ENCODE data around the gene CDYL. TPM values are rescaled to one million over a fixed set of nuclear protein-coding genes. Genes with fewer than 3 reads are reported as not detected.

CDYL gene
- total and polyA plus RNA-seq, 7 donors: 10.0 to 30.0 (median 19.9) TPM

DNA sequence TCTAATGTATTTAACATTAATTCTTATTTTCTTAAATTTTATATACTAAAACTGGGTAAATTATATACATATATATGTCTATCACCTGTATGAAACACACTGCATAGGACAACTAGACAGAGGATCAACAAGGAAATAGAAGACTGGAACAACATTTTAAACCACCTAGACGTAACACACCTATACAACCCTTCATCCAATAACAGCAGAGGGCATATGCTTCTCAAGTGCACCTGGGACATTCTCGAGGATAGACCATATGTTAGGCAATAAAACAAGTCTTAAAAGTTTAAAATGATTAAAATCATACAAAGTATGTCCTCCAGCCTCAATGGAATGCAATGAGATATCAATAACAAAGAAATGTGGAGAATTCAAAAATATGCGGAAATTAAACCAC, 182.4 kb downstream of the CDYL start:
- WGBS, 3 donors: 87 to 89% (median 88%) methylated on average over 3 of the region's 3 CpGs
- TF ChIP-seq, protein P1, sequence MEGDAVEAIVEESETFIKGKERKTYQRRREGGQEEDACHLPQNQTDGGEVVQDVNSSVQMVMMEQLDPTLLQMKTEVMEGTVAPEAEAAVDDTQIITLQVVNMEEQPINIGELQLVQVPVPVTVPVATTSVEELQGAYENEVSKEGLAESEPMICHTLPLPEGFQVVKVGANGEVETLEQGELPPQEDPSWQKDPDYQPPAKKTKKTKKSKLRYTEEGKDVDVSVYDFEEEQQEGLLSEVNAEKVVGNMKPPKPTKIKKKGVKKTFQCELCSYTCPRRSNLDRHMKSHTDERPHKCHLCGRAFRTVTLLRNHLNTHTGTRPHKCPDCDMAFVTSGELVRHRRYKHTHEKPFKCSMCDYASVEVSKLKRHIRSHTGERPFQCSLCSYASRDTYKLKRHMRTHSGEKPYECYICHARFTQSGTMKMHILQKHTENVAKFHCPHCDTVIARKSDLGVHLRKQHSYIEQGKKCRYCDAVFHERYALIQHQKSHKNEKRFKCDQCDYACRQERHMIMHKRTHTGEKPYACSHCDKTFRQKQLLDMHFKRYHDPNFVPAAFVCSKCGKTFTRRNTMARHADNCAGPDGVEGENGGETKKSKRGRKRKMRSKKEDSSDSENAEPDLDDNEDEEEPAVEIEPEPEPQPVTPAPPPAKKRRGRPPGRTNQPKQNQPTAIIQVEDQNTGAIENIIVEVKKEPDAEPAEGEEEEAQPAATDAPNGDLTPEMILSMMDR (IDR thresholded peaks at IDR 0.05): no peak
- Histone ChIP-seq H3K4me3 (no peak overlapping the region), H3K27ac (no peak overlapping the region), H3K36me3 (ENCODE audit: insufficient read depth in 1 of 2, low read depth in 1 of 2) (peaks cover 0 to 25% of the 10 kb centered on the region in 2 donors), H3K9me3 (no peaks in the 10 kb centered on the region), H3K4me1 (peaks cover 6% of the 10 kb centered on the region), H3K27me3 (ENCODE audit: insufficient read depth in 3 of 3, low read length in 2 of 3) (no peaks in the 10 kb centered on the region)
- DNase-seq (no peak), ATAC-seq (no peak)
- intact Hi-C loops (cut with DNase I): no loop called here

DNA sequence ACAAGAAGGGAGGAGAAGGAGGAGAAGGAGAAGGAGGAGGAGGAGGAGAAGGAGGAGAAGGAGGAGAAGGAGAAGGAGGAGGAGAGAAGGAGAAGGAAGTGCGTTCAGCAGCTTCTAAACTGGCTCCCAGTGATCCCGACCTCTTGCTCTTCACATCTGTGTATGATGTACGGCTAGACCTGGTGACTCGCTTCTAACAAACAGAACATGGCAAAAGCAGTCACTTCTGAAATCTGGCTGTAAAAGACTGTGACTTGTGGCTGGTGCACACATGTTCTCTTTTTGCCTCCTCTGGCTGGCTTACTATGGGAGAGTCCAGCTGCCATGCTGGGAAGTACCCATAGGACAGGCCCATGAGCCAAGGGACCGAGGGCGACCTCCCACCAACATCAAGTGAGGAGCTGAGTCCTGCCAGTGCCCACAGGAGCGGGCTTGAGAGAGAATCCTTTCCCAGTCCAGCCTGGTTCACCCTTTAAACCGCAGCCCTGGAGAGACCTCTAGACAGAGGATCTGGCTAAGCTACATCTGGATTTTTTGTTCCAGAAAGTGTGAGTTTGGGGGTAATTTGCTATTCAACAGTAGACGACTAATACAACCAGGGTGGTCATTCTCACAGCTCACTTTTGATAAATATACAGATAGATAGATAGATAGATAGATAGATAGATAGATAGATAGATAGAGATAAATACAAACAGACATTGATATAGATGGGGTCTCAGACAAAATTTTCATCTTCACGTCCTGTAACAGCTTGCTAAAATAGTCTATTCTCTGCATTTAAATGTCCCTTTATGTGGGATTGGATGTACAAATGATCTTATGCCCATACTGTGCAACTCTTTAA, 185.3 kb downstream of the CDYL start:
- H3K9me3 ChIP-seq: no peaks in the 10 kb centered on the region
- no peaks in the 10 kb centered on the region for H3K27me3 ChIP-seq (ENCODE audit: insufficient read depth in 3 of 3, low read length in 2 of 3)
- H3K27ac ChIP-seq: no peak overlapping the region
- H3K36me3 ChIP-seq (ENCODE audit: insufficient read depth in 1 of 2, low read depth in 1 of 2): no peaks in the 10 kb centered on the region
- TF ChIP-seq, protein P1 (IDR thresholded peaks at IDR 0.05): no peak
- DNase-seq (no peak), ATAC-seq (no peak)
- 82 to 86% (median 85%) methylated on average over 10 of the region's 10 CpGs for WGBS, 3 donors
- no peak overlapping the region for H3K4me3 ChIP-seq
- peaks cover 6% of the 10 kb centered on the region for H3K4me1 ChIP-seq
- intact Hi-C loops (cut with DNase I): no loop called here

DNA sequence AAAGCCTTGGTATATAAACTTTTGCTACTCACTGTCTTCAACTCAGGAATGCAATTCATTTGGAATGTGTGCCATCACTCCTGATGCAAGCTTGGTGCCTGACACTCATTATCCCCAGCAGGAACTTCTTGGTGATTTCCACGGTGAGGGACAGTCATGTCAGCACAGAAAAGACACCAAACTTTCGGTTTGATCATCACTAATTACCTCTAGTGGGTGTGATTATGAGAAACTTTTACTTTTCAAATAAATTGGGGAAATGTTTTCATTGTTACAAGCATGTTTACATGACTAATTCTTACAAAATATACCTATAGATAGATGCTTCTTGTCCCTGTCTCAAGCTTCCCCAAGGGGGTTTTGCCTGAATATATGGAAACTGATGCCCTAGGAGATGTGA, 186.7 kb downstream of the CDYL start:
- 74 to 78% (median 76%) methylated on average over 2 of the region's 2 CpGs for WGBS, 3 donors
- DNase-seq: no peak
- Histone ChIP-seq H3K4me3 (no peak overlapping the region), H3K36me3 (ENCODE audit: insufficient read depth in 1 of 2, low read depth in 1 of 2) (no peaks in the 10 kb centered on the region), H3K9me3 (no peaks in the 10 kb centered on the region), H3K4me1 (no peaks in the 10 kb centered on the region), H3K27ac (no peak overlapping the region), H3K27me3 (ENCODE audit: insufficient read depth in 3 of 3, low read length in 2 of 3) (no peaks in the 10 kb centered on the region)
- intact Hi-C loops (cut with DNase I): no loop called here
- no peak for ATAC-seq
- TF ChIP-seq, protein P1 (IDR thresholded peaks at IDR 0.05): no peak

DNA sequence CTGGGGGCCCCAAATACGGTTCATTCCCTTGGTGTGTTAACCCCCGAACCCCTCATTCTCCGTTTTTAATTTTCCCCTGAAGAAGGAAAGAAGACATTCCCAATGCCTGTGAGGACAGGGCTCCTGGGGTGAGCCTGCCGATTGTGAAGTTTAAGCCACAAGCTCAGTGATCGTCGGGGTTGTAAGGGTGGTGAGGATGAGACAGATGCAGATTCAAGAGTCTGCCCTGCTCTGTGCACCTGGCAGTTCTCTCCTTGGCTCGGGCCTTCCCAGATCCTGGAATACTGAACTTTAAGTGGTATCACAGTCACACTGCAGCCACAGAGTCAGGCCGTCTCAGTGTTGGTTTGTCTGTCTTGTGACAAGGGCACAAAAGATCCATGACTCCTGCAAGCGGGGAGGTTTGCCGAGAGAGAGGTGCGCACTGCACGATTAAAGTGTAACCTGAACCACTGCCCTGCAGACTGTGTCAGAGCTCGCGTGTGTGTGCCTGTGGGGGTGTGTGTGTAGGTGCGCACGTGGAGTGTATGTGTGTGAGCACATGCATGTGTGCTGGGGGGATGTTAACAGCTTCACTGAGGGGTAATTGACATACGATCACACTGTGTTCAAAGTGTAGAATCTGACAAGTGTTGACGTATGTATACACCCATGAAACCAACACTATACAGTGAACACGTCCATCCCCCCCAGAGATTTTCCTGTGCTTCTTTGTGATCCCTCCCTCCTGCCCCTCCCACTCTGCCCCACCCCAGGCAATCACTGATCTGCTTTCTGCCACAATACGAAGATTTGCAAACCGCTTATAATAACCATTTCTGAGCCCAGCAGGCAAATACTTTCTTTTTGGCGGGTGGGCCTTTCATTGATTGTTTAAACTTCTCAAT, 188.7 kb downstream of the CDYL start:
- Histone ChIP-seq H3K4me3 (no peak overlapping the region), H3K27me3 (ENCODE audit: insufficient read depth in 3 of 3, low read length in 2 of 3) (no peaks in the 10 kb centered on the region), H3K4me1 (peaks cover 11% of the 10 kb centered on the region), H3K9me3 (no peaks in the 10 kb centered on the region), H3K27ac (no peak overlapping the region), H3K36me3 (ENCODE audit: insufficient read depth in 1 of 2, low read depth in 1 of 2) (no peaks in the 10 kb centered on the region)
- ATAC-seq: peak in 1 of 4 donors; percentile 40
- DNase-seq: no peak
- TF ChIP-seq, protein P1 (IDR thresholded peaks at IDR 0.05): no peak
- 66 to 79% (median 76%) methylated on average over 22 of the region's 22 CpGs for WGBS, 3 donors
- intact Hi-C loops (cut with DNase I): no loop called here
